SH-SY5Y (cell line): ENCODE results near the gene LDAH.

Experiments used
- GATA2 ChIP-seq: IDR thresholded peaks from 2 replicates; pipeline ENCODE4 v1.6.1; 2011; ENCODE audit warnings: mild to moderate bottlenecking, low read depth, low read length
- GATA3 ChIP-seq: IDR thresholded peaks from 2 replicates; pipeline ENCODE4 v1.6.1; 2011; ENCODE audit warnings: low read depth, mild to moderate bottlenecking, low read length, moderate library complexity

- TF ChIP-seq GATA3: no peak
- TF ChIP-seq GATA2: no peak
Observed at GRCh38 chr2:20717641-20718040, 105.3 kb downstream of the LDAH start.
